HG03045 (cell line): Measurements from ENCODE around the gene IDH2.
"Not testable (repeated sequence)": the region's sequence is repeated elsewhere in the genome, so short reads cannot be mapped to it uniquely, and the experiment has no call there.

ENCODE experiments used
- ATAC-seq: cut with Tn5 transposase; IDR thresholded peaks from one replicate; pipeline ENCODE4 v1.9.1; 2021; ENCODE audit warnings: mild to moderate bottlenecking, moderate library complexity; ENCODE audit not compliant: unreplicated experiment

IDH2 gene

GRCh38 chr15:90085565-90085964 is 16.7 kb downstream of the IDH2 start:
- ATAC-seq: no peak

- ATAC-seq: no peak
Observed at GRCh38 chr15:90084876-90085423, 17.3 kb downstream of the IDH2 start.

GRCh38 chr15:90083954-90084607 is 18.2 kb downstream of the IDH2 start:
- no peak for ATAC-seq

GRCh38 chr15:90083419-90083818 is 18.8 kb downstream of the IDH2 start:
- no peak for ATAC-seq

GRCh38 chr15:90082140-90082715 is 20.0 kb downstream of the IDH2 start:
- ATAC-seq: no peak

- no peak for ATAC-seq
Observed at GRCh38 chr15:90080818-90081393, 21.4 kb downstream of the IDH2 start.

- no peak for ATAC-seq
Observed at GRCh38 chr15:90080458-90080755, 21.9 kb downstream of the IDH2 start.

GRCh38 chr15:90079619-90080457 is 22.4 kb downstream of the IDH2 start:
- no peak for ATAC-seq

- ATAC-seq: no peak
Observed at GRCh38 chr15:90078965-90079364, 23.3 kb downstream of the IDH2 start.

- no peak for ATAC-seq
Observed at GRCh38 chr15:90076716-90077115, 25.6 kb downstream of the IDH2 start.

GRCh38 chr15:90075420-90076289 is 26.6 kb downstream of the IDH2 start:
- no peak for ATAC-seq

- ATAC-seq: no peak
Observed at GRCh38 chr15:90074916-90075315, 27.4 kb downstream of the IDH2 start.

GRCh38 chr15:90074023-90074422 is 28.2 kb downstream of the IDH2 start:
- no peak for ATAC-seq

GRCh38 chr15:90072978-90073640 is 29.2 kb downstream of the IDH2 start:
- no peak for ATAC-seq

GRCh38 chr15:90071220-90071807 is 31.0 kb downstream of the IDH2 start:
- no peak for ATAC-seq

- ATAC-seq: not testable (repeated sequence)
Observed at GRCh38 chr15:90070623-90071022, 31.6 kb downstream of the IDH2 start.

- ATAC-seq: no peak
Observed at GRCh38 chr15:90067953-90068606, 34.2 kb downstream of the IDH2 start.

- ATAC-seq: no peak
Observed at GRCh38 chr15:90067181-90067952, 34.9 kb downstream of the IDH2 start.
